Tibial artery (tissue), 4 donors: ENCODE measurements around the gene PRKRIP1.

Experiments used
- DNase-seq, 2 donors: peaks; one replicate each; pipeline ENCODE4 v3.0.0-alpha.2; 2019
- H3K27ac ChIP-seq, 2 donors: fragments of 200-600 bp; sonication (generic) in 1 of 2; 1 replicate in 1 of 2; 2 replicates in 1 of 2; pipeline ENCODE4 v1.5.1; 2018 to 2019; ENCODE audit warnings: mild to moderate bottlenecking in 1 of 2
- H3K27me3 ChIP-seq, 2 donors: fragments of 200-600 bp; sonication (generic) in 1 of 2; one replicate each; pipeline versions ENCODE4 v1.5.1 to v1.6.0; 2016 to 2019
- H3K36me3 ChIP-seq, 3 donors: fragments of 200-600 bp; sonication (generic) in 2 of 3; one replicate each; pipeline ENCODE4 v1.5.1; 2016 to 2019; ENCODE audit warnings: mild to moderate bottlenecking in 2 of 3
- H3K4me1 ChIP-seq, 4 donors: fragments of 200-600 bp; sonication (generic) in 2 of 4; 1 replicate in 3 of 4; 2 replicates in 1 of 4; pipeline ENCODE4 v1.5.1; 2016 to 2019
- H3K4me3 ChIP-seq, 2 donors: fragments of 200-600 bp; sonication (generic) in 1 of 2; 1 replicate in 1 of 2; 2 replicates in 1 of 2; pipeline ENCODE4 v1.5.1; 2018 to 2019; ENCODE audit warnings: mild to moderate bottlenecking in 2 of 2
- H3K9me3 ChIP-seq, 3 donors: fragments of 200-600 bp; sonication (generic) in 1 of 3; one replicate each; pipeline ENCODE4 v1.5.1; 2016 to 2019
- intact Hi-C: fragments of 100-400 bp; cut with DNase I; formaldehyde crosslinking; loops from one replicate; pipeline ENCODE4 v1.15.0; 2023; ENCODE audit warnings: low total_unique reads
- TF ChIP-seq, protein P1 (sequence below), 2 experiments: fragments of 200-600 bp in 1 of 2; fragments of 450-650 bp in 1 of 2; IDR thresholded peaks; one replicate each; pipeline ENCODE4 v1.5.1; 2017 to 2019; ENCODE audit warnings: antibody characterized with exemption in 2 of 2, mild to moderate bottlenecking in 1 of 2, moderate library complexity in 1 of 2

Gene PRKRIP1

DNA sequence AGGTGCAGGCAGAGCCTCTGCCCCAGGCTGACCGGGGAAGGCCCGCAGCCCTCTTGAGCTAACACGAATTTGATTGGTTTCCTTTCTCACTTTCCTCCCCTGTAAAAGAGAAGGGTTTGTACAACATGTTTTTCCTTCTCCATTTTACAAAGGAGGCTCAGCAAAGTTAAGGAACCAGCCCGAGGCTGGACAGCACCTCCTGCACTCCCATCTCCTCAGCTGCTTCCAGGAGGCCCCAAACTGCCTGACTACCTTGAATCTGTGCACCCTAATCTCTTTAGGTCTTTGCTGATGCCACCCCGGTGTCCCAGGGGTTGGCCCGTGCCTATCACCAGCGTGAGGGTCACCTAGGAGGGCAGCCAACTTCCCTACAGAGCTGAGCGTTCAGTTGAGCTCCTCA is 64.3 kb downstream of the PRKRIP1 start:
- Histone ChIP-seq H3K4me1 (peaks cover 0 to 22% (median 12%) of the 10 kb centered on the region in 4 donors), H3K9me3 (no peaks in the 10 kb centered on the region), H3K4me3 (no peak overlapping the region), H3K27me3 (no peaks in the 10 kb centered on the region), H3K36me3 (peaks cover 34 to 44% (median 37%) of the 10 kb centered on the region in 3 donors), H3K27ac (no peak overlapping the region)
- TF ChIP-seq, protein P1, sequence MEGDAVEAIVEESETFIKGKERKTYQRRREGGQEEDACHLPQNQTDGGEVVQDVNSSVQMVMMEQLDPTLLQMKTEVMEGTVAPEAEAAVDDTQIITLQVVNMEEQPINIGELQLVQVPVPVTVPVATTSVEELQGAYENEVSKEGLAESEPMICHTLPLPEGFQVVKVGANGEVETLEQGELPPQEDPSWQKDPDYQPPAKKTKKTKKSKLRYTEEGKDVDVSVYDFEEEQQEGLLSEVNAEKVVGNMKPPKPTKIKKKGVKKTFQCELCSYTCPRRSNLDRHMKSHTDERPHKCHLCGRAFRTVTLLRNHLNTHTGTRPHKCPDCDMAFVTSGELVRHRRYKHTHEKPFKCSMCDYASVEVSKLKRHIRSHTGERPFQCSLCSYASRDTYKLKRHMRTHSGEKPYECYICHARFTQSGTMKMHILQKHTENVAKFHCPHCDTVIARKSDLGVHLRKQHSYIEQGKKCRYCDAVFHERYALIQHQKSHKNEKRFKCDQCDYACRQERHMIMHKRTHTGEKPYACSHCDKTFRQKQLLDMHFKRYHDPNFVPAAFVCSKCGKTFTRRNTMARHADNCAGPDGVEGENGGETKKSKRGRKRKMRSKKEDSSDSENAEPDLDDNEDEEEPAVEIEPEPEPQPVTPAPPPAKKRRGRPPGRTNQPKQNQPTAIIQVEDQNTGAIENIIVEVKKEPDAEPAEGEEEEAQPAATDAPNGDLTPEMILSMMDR (IDR thresholded peaks at IDR 0.05), result no peak
- no peak for DNase-seq
- intact Hi-C loops, result no loop called here

DNA sequence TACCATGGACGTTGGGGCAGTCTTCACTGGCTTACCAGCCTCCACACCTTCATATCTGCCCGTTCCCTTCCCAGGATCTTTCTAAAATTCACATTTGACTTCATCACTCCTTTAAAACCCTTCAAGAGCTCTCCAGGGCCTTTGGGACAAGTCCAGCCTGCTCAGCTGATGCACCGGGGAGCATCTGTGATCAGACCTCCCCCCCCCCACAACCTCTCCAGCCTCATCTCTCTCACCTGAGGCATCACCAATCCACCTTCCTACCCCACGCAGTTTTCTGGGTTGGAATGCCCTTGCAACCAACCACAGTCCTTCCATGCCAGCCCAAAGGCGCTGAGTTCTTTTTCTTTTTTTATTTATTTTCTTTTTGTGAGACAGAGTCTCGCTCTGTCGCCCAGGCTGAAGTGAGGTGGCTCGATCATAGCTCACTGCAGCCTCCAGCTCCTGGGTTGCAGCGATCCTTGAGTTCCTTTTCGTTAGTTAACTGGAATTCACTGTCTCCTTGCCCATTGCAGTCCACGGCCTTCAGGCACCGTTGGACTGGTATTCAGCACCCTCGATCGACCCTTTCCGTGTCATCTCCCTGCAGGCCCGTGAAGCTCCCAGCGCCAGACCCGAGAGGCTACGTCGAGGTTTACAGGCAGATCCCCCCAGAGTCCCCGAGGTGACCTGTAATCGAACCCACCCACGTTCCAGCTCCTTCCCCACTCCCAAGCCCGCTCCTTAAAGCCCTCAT is 67.8 kb downstream of the PRKRIP1 start:
- Histone ChIP-seq H3K36me3 (peaks cover 5 to 22% (median 9%) of the 10 kb centered on the region in 3 donors), H3K27me3 (no peaks in the 10 kb centered on the region), H3K4me1 (peaks cover 0 to 31% (median 24%) of the 10 kb centered on the region in 4 donors), H3K4me3 (peak overlapping the region; percentile 85 to 97), H3K9me3 (no peaks in the 10 kb centered on the region), H3K27ac (peak overlapping the region; percentile 77 to 85)
- DNase-seq, result no peak
- TF ChIP-seq, protein P1 (IDR thresholded peaks at IDR 0.05), result no peak
- intact Hi-C loops, result no loop called here

DNA sequence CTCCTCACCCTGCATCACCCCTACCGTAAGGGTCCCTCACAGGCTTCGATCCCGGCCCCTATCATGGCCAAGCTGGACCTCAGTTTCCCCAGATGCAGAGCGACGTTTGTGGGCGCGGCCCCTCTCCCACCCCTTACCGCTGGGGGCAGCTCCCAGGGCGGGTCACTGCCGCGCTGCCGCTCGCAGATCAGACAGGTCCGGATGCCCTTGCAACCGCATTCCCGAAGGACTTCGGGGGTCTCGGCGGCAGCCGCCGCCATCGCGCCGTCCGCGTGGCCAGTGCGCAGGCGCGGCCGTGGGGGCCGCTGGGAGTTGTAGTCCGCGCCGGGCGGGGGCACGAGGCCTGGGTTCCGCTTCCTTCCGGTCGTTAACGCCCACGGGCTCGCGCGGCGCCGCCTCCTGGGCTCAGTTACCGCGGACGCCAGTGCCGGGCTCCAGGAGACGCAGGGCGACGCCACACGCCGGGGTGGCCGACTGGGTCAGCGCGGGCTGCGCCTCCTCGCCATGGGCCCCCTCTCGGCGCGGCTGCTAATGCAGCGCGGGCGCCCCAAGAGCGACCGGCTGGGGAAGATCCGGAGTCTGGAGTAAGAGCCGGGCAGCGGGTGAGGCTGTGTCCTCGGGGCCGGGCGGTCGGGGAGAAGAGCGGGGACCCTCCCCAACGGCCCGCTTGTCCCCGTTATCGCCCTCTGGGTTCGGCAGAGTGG is 68.6 kb downstream of the PRKRIP1 start, which contains the start of the genes ALKBH4 and LRWD1:
TSS of gene ALKBH4 (minus strand) at position 287 of the 704 bp plus-strand sequence. CDS start at position 260, 27 bp downstream.
TSS of gene LRWD1 (plus strand) at position 408 of the 704 bp plus-strand sequence. CDS start at position 505, 97 bp downstream.
- H3K27ac ChIP-seq, result peak within 1 kb of the TSS; percentile 77 to 85
- intact Hi-C loops, result no loop called here
- DNase-seq, result peak; percentile 92 to 96
- peaks cover 0 to 31% (median 24%) of the 10 kb centered on the region in 4 donors for H3K4me1 ChIP-seq
- H3K27me3 ChIP-seq, result no peaks in the 10 kb centered on the region
- H3K4me3 ChIP-seq, result peak within 1 kb of the TSS; percentile 85 to 97
- peaks cover 0 to 22% (median 4%) of the 10 kb centered on the region in 3 donors for H3K36me3 ChIP-seq
- no peaks in the 10 kb centered on the region for H3K9me3 ChIP-seq
- TF ChIP-seq, protein P1 (IDR thresholded peaks at IDR 0.05), result no peak

DNA sequence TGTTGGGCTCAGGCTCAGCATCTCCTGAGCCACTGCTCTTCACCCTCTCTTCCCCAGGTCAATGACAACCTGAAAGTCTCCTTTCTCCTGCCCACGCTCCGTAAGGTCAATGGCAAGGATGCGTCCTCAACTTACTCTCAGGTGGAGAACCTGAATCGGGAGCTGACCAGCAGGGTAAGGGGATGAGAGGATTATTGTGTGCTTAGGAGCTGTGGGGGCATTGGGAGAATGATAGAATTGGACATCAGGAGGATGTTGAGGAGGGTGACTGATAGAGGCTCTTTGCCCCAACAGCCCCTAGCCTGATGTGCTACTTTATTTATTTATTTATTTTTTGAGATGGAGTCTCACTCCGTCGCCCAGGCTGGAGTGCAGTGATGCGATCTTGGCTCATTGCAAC is 69.9 kb downstream of the PRKRIP1 start:
- TF ChIP-seq, protein P1 (IDR thresholded peaks at IDR 0.05), result no peak
- Histone ChIP-seq H3K9me3 (no peaks in the 10 kb centered on the region), H3K4me3 (peak overlapping the region; percentile 85 to 97), H3K27ac (no peak overlapping the region), H3K4me1 (peaks cover 0 to 31% (median 24%) of the 10 kb centered on the region in 4 donors), H3K27me3 (no peaks in the 10 kb centered on the region), H3K36me3 (peaks cover 0 to 34% (median 8%) of the 10 kb centered on the region in 3 donors)
- DNase-seq, result no peak
- intact Hi-C loops, result no loop called here

DNA sequence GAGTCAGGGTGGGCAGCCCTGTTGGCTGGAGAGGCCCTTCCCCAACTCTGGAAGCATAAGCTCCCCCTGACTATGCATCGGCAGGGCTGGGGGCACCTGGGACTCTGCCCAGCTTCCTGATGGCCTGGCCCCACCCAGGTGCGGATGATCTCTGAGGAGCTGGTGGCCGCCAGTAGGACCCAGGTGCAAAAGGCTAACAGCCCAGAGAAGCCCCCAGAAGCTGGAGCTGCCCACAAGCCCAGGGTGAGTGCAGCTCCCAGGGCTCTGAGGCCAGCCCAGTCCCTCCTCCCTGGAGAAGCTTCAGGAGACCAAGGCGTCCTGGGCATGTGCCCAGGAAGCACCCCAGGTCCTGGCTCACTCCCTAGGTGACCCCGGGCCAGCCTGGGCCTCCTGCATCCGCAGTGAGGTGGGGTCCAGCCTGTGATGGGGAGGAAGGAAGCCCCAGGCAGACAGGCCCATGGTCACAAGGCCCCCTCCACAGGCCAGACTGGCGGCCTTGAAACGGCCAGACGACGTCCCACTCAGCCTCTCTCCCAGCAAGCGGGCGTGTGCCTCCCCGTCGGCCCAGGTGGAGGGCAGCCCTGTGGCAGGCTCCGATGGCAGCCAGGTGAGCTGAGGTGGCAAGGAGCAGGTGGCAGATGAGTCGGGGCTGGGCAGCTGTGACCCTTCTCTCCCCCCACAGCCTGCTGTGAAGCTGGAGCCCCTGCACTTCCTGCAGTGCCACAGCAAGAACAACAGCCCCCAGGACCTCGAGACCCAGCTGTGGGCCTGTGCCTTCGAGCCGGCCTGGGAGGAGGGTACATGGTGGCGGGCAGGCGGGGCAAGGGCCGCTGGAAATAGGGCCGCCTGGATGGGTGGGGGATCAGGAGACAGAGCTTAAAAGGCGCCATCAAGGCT is 71.7 kb downstream of the PRKRIP1 start:
- Histone ChIP-seq H3K9me3 (no peaks in the 10 kb centered on the region), H3K4me1 (peaks cover 0 to 31% (median 21%) of the 10 kb centered on the region in 4 donors), H3K27me3 (no peaks in the 10 kb centered on the region), H3K27ac (no peak overlapping the region), H3K36me3 (peaks cover 0 to 50% (median 17%) of the 10 kb centered on the region in 3 donors), H3K4me3 (no peak overlapping the region)
- intact Hi-C loops, result no loop called here
- TF ChIP-seq, protein P1 (IDR thresholded peaks at IDR 0.05), result no peak
- DNase-seq, result peak in 1 of 2 donors; percentile 59
